Spleen (tissue), 11 donors: ENCODE data around the gene PKN1. TPM values are rescaled to one million over a fixed set of nuclear protein-coding genes. Genes with fewer than 3 reads are reported as not detected.
"Not testable (repeated sequence)": the region's sequence is repeated elsewhere in the genome, so short reads cannot be mapped to it uniquely, and the experiment has no call there.

Source experiments
- DNase-seq: peaks from one replicate; pipeline ENCODE4 v3.0.0-alpha.2; 2020
- H3K27ac ChIP-seq, 8 donors: fragments of 200-600 bp; sonication (generic) in 7 of 8; 1 replicate in 4 of 8; 2 replicates in 4 of 8; pipeline versions ENCODE4 v1.5.0 to v1.8.0; 2016 to 2021; ENCODE audit warnings: inconsistent platforms in 4 of 8, mild to moderate bottlenecking in 4 of 8, moderate library complexity in 1 of 8
- H3K27me3 ChIP-seq, 7 donors: fragments of 200-600 bp; sonication (generic) in 6 of 7; replicated peaks in 1 of 7; 1 replicate in 4 of 7; 2 replicates in 3 of 7; pipeline versions ENCODE4 v1.5.0 to v1.8.0; 2016 to 2021; ENCODE audit warnings: inconsistent platforms in 3 of 7, mild to moderate bottlenecking in 1 of 7
- H3K36me3 ChIP-seq, 6 donors: fragments of 200-600 bp; sonication (generic) in 5 of 6; 1 replicate in 4 of 6; 2 replicates in 2 of 6; pipeline versions ENCODE4 v1.5.0 to v1.8.0; 2016 to 2021; ENCODE audit warnings: inconsistent platforms in 2 of 6
- H3K4me1 ChIP-seq, 6 donors: fragments of 200-600 bp; sonication (generic) in 5 of 6; 1 replicate in 3 of 6; 2 replicates in 3 of 6; pipeline versions ENCODE4 v1.5.0 to v1.8.0; 2016 to 2021; ENCODE audit warnings: inconsistent platforms in 3 of 6
- H3K4me3 ChIP-seq, 8 donors: fragments of 200-600 bp; sonication (generic) in 7 of 8; 1 replicate in 4 of 8; 2 replicates in 4 of 8; pipeline versions ENCODE4 v1.5.0 to v1.8.0; 2016 to 2021; ENCODE audit warnings: inconsistent platforms in 4 of 8, mild to moderate bottlenecking in 4 of 8, moderate library complexity in 2 of 8
- H3K9me3 ChIP-seq, 8 donors: fragments of 200-600 bp; sonication (generic) in 7 of 8; 1 replicate in 4 of 8; 2 replicates in 4 of 8; pipeline versions ENCODE4 v1.5.0 to v1.8.0; 2016 to 2021; ENCODE audit warnings: inconsistent platforms in 4 of 8
- POLR2A ChIP-seq, 3 donors: fragments of 450-650 bp; IDR thresholded peaks; one replicate each; pipeline ENCODE4 v1.5.1; 2017; ENCODE audit warnings: antibody characterized with exemption in 3 of 3, mild to moderate bottlenecking in 1 of 3
- POLR2AphosphoS5 ChIP-seq, 3 donors: sonication (generic); formaldehyde crosslinking; IDR thresholded peaks; one replicate each; pipeline ENCODE4 v1.5.1; 2017; ENCODE audit warnings: antibody characterized with exemption in 3 of 3
- WGBS, 5 donors: extraction: QIAGEN DNeasy Blood & Tissue Kit in 3 of 5; methylation state at CpG; one replicate each; pipeline versions ENCODE4 v1.1.5 to v1.1.7; 2013 to 2018; 5-methylcytosine and 5-hydroxymethylcytosine counted together
- intact Hi-C: fragments of 100-400 bp; cut with DNase I; formaldehyde crosslinking; loops from one replicate; pipeline ENCODE4 v1.15.0; 2023; ENCODE audit warnings: low total_unique reads
- polyA plus RNA-seq, 3 donors: library from polyadenylated mRNA; stranded (reverse); fragments of 200-250 nt; gene quantifications; one replicate each; pipeline ENCODE4 v1.2.1, GENCODE V29; 2013
- total RNA-seq, 7 donors: library from RNA; depleted of rRNA in 3 of 7; stranded (reverse); fragments of >200 nt in 3 of 7; fragmentation: NEBNext Ultra II Directional in 4 of 7; extraction: Animal tissue kit (Norgen Biotek cat#: 25700) in 4 of 7; gene quantifications; one replicate each; pipeline versions ENCODE4 v1.1.0 to v1.2.1, GENCODE V29; 2016 to 2021
- TF ChIP-seq, protein P1 (sequence below), 11 experiments: fragments of 200-600 bp in 7 of 11; fragments of 450-650 bp in 4 of 11; sonication (generic) in 4 of 11; IDR thresholded peaks in 8 of 11; conservative IDR thresholded peaks in 3 of 11; 1 replicate in 7 of 11; 2 replicates in 4 of 11; pipeline versions ENCODE4 v1.4.0 to v1.8.0; 2016 to 2021; ENCODE audit warnings: antibody characterized with exemption in 11 of 11, inconsistent platforms in 4 of 11, mild to moderate bottlenecking in 1 of 11
- donor health status: healthy with polysubstance abuse.
- donor health status: DM: no; HTN: no; CAD: no; lungs with moderate emphysema.
- donor health status: DM: no; HTN: no; CAD: no.
- donor health status: Bipolar disorder and iron deficiency.
- donor health status: healthy.
- donor health status: DM: no; HTN: no; CAD: no.
- donor health status: DM: yes; HTN: yes; CAD: no.

PKN1 gene
- total and polyA plus RNA-seq, 10 donors = 93.3 to 213 (median 166) TPM

DNA sequence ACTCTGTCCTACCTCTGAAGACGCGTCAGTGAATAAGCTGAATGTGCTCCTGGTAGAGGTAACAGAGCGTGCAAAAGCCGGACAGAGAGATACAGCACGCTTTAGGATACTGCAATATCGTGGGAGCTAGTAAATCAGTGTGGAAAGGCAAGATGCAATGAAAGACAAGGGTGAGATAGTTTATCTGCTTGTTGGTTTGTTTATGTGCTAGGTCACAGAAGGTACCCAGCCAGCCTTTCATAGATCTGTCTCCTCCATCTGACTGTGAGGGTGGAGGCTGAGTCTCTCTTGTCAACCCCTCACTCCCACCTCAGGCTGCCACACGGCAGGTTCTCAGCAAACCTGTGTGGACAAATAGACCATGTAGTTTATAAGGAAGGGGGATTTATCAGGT lies 63.7 kb downstream of the PKN1 start:
- no peak for DNase-seq
- Histone ChIP-seq H3K9me3 (no peaks in the 10 kb centered on the region), H3K4me1 (peaks cover 22 to 44% (median 36%) of the 10 kb centered on the region in 6 donors), H3K36me3 (peaks cover 0 to 11% (median under 1%) of the 10 kb centered on the region in 6 donors), H3K27ac (peak overlapping the region in 5 of 8 donors; percentile 75 to 83 (median 77)), H3K4me3 (peak overlapping the region in 4 of 8 donors; percentile 67 to 91 (median 79)), H3K27me3 (no peaks in the 10 kb centered on the region)
- intact Hi-C loops = no loop called here
- WGBS, 5 donors = 70 to 78% (median 76%) methylated on average over 7 of the region's 7 CpGs
- TF ChIP-seq, protein P1, sequence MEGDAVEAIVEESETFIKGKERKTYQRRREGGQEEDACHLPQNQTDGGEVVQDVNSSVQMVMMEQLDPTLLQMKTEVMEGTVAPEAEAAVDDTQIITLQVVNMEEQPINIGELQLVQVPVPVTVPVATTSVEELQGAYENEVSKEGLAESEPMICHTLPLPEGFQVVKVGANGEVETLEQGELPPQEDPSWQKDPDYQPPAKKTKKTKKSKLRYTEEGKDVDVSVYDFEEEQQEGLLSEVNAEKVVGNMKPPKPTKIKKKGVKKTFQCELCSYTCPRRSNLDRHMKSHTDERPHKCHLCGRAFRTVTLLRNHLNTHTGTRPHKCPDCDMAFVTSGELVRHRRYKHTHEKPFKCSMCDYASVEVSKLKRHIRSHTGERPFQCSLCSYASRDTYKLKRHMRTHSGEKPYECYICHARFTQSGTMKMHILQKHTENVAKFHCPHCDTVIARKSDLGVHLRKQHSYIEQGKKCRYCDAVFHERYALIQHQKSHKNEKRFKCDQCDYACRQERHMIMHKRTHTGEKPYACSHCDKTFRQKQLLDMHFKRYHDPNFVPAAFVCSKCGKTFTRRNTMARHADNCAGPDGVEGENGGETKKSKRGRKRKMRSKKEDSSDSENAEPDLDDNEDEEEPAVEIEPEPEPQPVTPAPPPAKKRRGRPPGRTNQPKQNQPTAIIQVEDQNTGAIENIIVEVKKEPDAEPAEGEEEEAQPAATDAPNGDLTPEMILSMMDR (IDR thresholded peaks at IDR 0.05 in 8 of 11, conservative IDR thresholded peaks at IDR 0.05 in 3 of 11) = no peak
- TF ChIP-seq POLR2A (IDR thresholded peaks at IDR 0.05) (no peak), POLR2AphosphoS5 (IDR thresholded peaks at IDR 0.05) (no peak)

DNA sequence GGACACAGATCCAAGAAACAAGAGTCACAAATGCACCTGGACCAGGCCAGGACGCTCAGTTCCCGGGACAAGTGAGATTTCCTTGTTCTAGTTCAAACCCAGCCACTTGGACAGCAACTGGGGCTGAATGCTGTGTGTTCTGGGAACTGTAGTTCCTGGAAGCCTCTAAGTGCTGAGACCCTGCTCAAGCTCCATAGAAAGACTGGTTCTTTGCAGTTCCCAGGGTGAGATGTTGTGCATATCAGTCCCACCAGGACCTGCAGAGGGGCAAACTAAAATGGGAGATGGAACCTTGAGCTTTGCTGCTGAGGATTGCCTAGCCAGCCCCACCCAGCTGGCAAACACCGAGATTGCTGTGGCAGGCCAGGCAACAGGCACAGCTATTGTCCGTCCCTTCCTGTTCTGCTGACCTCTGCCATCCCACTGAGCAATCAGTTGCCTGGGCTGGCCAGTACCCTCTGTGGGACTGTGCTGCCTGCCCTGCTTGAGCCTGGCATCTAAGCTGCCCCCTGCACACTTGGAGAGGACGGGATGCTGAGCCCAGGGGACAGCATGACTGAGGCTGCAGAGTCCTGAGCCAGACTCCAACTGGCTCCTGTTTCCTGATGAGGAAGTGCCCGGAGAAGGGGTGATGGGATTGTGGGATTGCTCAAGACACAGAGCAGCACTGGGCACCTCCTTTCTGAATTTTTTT lies 64.3 kb downstream of the PKN1 start:
- peaks cover 0 to 5% (median 0%) of the 10 kb centered on the region in 6 donors for H3K36me3 ChIP-seq
- peaks cover 22 to 44% (median 36%) of the 10 kb centered on the region in 6 donors for H3K4me1 ChIP-seq
- H3K9me3 ChIP-seq = no peaks in the 10 kb centered on the region
- WGBS, 5 donors = 41 to 77% (median 68%) methylated on average over 6 of the region's 6 CpGs
- TF ChIP-seq POLR2AphosphoS5 (IDR thresholded peaks at IDR 0.05) (peak; percentile 65 to 79 (median 71)), POLR2A (IDR thresholded peaks at IDR 0.05) (no peak)
- TF ChIP-seq, protein P1 (IDR thresholded peaks at IDR 0.05 in 8 of 11, conservative IDR thresholded peaks at IDR 0.05 in 3 of 11) = no peak
- H3K4me3 ChIP-seq = no peak overlapping the region
- no peaks in the 10 kb centered on the region for H3K27me3 ChIP-seq
- peak; percentile 84 for DNase-seq
- peak overlapping the region in 5 of 8 donors; percentile 75 to 83 (median 77) for H3K27ac ChIP-seq
- intact Hi-C loops = no loop called here

DNA sequence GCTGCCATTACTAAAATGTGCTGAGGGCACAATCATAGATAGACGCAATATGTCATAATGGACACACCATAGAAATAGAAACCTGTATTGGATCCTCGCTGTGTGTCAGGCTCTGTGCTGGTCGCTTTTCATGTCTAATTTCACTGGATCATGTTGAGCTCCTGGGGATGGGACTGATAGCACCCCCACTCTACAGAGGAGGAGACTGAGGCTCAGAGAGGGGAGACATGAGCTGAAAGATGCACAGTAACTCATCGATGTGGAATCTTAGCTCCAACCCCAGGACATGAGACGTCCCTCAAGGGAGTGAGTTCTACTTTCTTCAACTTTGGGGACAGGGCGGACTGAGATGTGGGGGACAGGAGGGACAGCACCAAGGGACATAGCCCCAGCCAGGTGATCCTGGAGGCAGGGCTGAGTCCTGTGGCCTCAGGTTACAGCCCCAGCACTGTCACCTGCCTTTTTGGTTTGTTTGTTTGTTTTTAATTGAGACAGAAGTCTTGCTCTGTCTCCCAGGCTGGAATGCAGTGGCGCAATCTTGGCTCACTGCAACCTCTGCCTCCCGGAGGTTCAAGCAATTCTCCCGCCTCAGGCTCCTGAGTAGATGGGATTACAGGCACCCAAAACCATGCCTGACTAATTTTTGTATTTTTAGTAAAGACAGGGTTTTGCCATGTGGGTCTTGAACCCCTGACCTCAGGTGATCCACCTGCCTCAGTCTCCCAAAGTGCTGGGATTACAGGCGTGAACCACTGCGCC lies 69.4 kb downstream of the PKN1 start:
- WGBS, 5 donors = 78 to 90% (median 83%) methylated on average over 10 to 11 of the region's 11 CpGs
- H3K36me3 ChIP-seq = no peaks in the 10 kb centered on the region
- DNase-seq = no peak
- H3K27ac ChIP-seq = no peak overlapping the region
- no peak overlapping the region for H3K4me3 ChIP-seq
- peaks cover 0 to 7% (median 0%) of the 10 kb centered on the region in 7 donors for H3K27me3 ChIP-seq
- peaks cover 6 to 40% (median 19%) of the 10 kb centered on the region in 6 donors for H3K4me1 ChIP-seq
- no peaks in the 10 kb centered on the region for H3K9me3 ChIP-seq
- intact Hi-C loops = no loop called here
- no peak for TF ChIP-seq POLR2AphosphoS5 (IDR thresholded peaks at IDR 0.05)
- TF ChIP-seq, protein P1 (IDR thresholded peaks at IDR 0.05 in 8 of 11, conservative IDR thresholded peaks at IDR 0.05 in 3 of 11) = no peak
- TF ChIP-seq POLR2A (IDR thresholded peaks at IDR 0.05) = no peak

DNA sequence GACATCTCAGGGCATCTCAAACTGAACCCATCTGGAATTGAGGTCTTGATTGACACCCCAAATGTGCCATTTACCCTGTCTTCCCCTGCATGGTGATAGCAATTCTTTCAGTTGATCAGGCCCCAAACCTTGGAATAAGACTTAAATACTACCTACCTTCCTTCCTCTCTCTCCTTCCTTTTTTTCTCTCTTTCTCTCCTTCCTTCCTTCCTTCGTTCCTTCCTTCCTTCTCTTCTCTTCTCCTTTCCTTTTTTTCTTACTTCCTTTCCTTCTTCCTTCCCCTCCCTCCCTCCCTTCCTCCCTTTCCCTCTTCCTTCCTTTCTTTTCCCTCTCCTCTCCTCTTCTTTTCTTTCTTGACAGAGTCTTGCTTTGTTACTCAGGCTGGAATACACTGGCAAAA lies 70.2 kb downstream of the PKN1 start:
- Histone ChIP-seq H3K36me3 (no peaks in the 10 kb centered on the region), H3K9me3 (no peaks in the 10 kb centered on the region), H3K27me3 (peaks cover 0 to 7% (median 0%) of the 10 kb centered on the region in 7 donors), H3K27ac (no peak overlapping the region), H3K4me3 (no peak overlapping the region), H3K4me1 (peaks cover 0 to 40% (median 15%) of the 10 kb centered on the region in 6 donors)
- TF ChIP-seq, protein P1 (IDR thresholded peaks at IDR 0.05 in 8 of 11, conservative IDR thresholded peaks at IDR 0.05 in 3 of 11) = no peak
- TF ChIP-seq POLR2AphosphoS5 (IDR thresholded peaks at IDR 0.05) = no peak
- no peak for TF ChIP-seq POLR2A (IDR thresholded peaks at IDR 0.05)
- DNase-seq = no peak
- WGBS, 5 donors = 16 to 55% (median 41%) methylated on average over 1 of the region's 1 CpG
- intact Hi-C loops = no loop called here

DNA sequence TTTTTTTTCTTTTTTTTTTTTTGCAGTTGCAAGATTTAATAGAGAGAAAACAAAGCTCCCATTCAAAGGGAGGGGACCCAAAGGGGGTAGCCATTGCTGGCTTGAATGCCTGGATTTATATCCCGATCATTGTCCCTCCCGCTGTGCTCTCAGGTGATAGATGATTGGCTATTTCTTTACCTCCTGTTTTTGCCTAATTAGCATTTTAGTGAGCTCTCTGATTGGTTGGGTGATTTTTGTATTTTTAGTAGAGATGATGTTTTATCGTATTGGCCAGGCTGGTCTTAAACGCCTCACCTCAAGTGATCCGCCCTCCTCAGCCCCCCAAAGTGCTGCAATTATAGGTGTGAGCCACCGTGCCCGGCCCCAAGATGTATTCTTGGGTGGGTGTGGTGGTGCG lies 71.5 kb downstream of the PKN1 start:
- WGBS, 5 donors = 90 to 96% (median 93%) methylated on average over 8 of the region's 8 CpGs
- DNase-seq, H3K27ac ChIP-seq, H3K27me3 ChIP-seq, intact Hi-C loops, H3K9me3 ChIP-seq, H3K36me3 ChIP-seq, H3K4me3 ChIP-seq: not testable (repeated sequence)
- peaks cover 0 to 52% (median 20%) of the 10 kb centered on the region in 6 donors for H3K4me1 ChIP-seq
